ENCODE measurements around the gene SFTA2.

GRCh38 chr6:30918670-30919069 is 13.3 kb downstream of the SFTA2 start:
- TF ChIP-seq, protein P1, sequence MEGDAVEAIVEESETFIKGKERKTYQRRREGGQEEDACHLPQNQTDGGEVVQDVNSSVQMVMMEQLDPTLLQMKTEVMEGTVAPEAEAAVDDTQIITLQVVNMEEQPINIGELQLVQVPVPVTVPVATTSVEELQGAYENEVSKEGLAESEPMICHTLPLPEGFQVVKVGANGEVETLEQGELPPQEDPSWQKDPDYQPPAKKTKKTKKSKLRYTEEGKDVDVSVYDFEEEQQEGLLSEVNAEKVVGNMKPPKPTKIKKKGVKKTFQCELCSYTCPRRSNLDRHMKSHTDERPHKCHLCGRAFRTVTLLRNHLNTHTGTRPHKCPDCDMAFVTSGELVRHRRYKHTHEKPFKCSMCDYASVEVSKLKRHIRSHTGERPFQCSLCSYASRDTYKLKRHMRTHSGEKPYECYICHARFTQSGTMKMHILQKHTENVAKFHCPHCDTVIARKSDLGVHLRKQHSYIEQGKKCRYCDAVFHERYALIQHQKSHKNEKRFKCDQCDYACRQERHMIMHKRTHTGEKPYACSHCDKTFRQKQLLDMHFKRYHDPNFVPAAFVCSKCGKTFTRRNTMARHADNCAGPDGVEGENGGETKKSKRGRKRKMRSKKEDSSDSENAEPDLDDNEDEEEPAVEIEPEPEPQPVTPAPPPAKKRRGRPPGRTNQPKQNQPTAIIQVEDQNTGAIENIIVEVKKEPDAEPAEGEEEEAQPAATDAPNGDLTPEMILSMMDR (IDR thresholded peaks at IDR 0.05) = no peak
- no peak for TF ChIP-seq POLR2A (IDR thresholded peaks at IDR 0.05)
- no peak for TF ChIP-seq POLR2AphosphoS5 (IDR thresholded peaks at IDR 0.05; ENCODE audit: insufficient read depth in 1 of 2, low read depth in 1 of 2)

All from vagina (tissue), 2 donors.